ENCODE results near the gene KRTAP4-11. TPM values are rescaled to one million over a fixed set of nuclear protein-coding genes. Genes with fewer than 3 reads are reported as not detected.

KRTAP4-11 gene
- total and polyA plus RNA-seq, 10 of the 15 experiments (the other 5 are each of a cell fraction or from before 2014, with no cell fraction given): not detected

GRCh38 chr17:41067281-41067680, 50.9 kb downstream of the KRTAP4-11 start (continued):
- TF ChIP-seq CUX1 (IDR thresholded peaks at IDR 0.05; ENCODE audit: insufficient replicate concordance, low read depth, low read length) (no peak), SIX5 (IDR thresholded peaks at IDR 0.05; ENCODE audit: low read depth, low read length, severe bottlenecking) (no peak), TCF12 (IDR thresholded peaks at IDR 0.05; ENCODE audit: low read depth, low read length) (no peak), SMAD5 (IDR thresholded peaks at IDR 0.05; ENCODE audit: low read depth) (no peak), IKZF2 (IDR thresholded peaks at IDR 0.05) (no peak), ASH2L (IDR thresholded peaks at IDR 0.05; ENCODE audit: borderline replicate concordance, low read depth) (no peak)

Other genes starting within 250 kb of the KRTAP4-11 start
Only the 7 nearest of the 38 such genes appear.
- gene KRTAP4-7, start 34.2 kb downstream of the KRTAP4-11 start, total RNA-seq (2014; rRNA removed): not detected in 2 replicates
- not detected in 2 replicates for gene KRTAP4-7, start 34.2 kb downstream of the KRTAP4-11 start, total RNA-seq (2014; rRNA removed; fragmentation: Illumina TruSeq; extraction: Trizol)
- gene KRTAP4-7, start 34.2 kb downstream of the KRTAP4-11 start, total RNA-seq (2021): not detected in 2 replicates
- not detected in 2 replicates for gene KRTAP4-7, start 34.2 kb downstream of the KRTAP4-11 start, polyA plus RNA-seq (2011; rRNA removed)
- gene KRTAP4-7, start 34.2 kb downstream of the KRTAP4-11 start, polyA plus RNA-seq (2014; fragmentation: Illumina TruSeq; extraction: Trizol): not detected in 2 replicates
- not detected for gene KRTAP4-7, start 34.2 kb downstream of the KRTAP4-11 start, polyA plus RNA-seq (2014; fragmentation: Nextera tagmentation; extraction: Ambion mirVana)
- not detected in 2 replicates for gene KRTAP4-7, start 34.2 kb downstream of the KRTAP4-11 start, polyA plus RNA-seq (2014; rRNA removed)
- gene KRTAP4-7, start 34.2 kb downstream of the KRTAP4-11 start, polyA plus RNA-seq (2016; fragmentation: Nextera tagmentation; extraction: Ambion mirVana): not detected
- gene KRTAP4-8, start 20.2 kb downstream of the KRTAP4-11 start, total RNA-seq (2014; rRNA removed): not detected in 2 replicates
- gene KRTAP4-8, start 20.2 kb downstream of the KRTAP4-11 start, total RNA-seq (2014; rRNA removed; fragmentation: Illumina TruSeq; extraction: Trizol): not detected in 2 replicates
- not detected in 2 replicates for gene KRTAP4-8, start 20.2 kb downstream of the KRTAP4-11 start, total RNA-seq (2021)
- not detected in 2 replicates for gene KRTAP4-8, start 20.2 kb downstream of the KRTAP4-11 start, polyA plus RNA-seq (2011; rRNA removed)
- gene KRTAP4-8, start 20.2 kb downstream of the KRTAP4-11 start, polyA plus RNA-seq (2014; fragmentation: Illumina TruSeq; extraction: Trizol): not detected in 2 replicates
- not detected for gene KRTAP4-8, start 20.2 kb downstream of the KRTAP4-11 start, polyA plus RNA-seq (2014; fragmentation: Nextera tagmentation; extraction: Ambion mirVana)
- not detected in 2 replicates for gene KRTAP4-8, start 20.2 kb downstream of the KRTAP4-11 start, polyA plus RNA-seq (2014; rRNA removed)
- gene KRTAP4-8, start 20.2 kb downstream of the KRTAP4-11 start, polyA plus RNA-seq (2016; fragmentation: Nextera tagmentation; extraction: Ambion mirVana): not detected
- gene KRTAP4-16, start 16.2 kb downstream of the KRTAP4-11 start, total RNA-seq (2014; rRNA removed): not detected in 2 replicates
- not detected in 2 replicates for gene KRTAP4-16, start 16.2 kb downstream of the KRTAP4-11 start, total RNA-seq (2014; rRNA removed; fragmentation: Illumina TruSeq; extraction: Trizol)
- gene KRTAP4-16, start 16.2 kb downstream of the KRTAP4-11 start, total RNA-seq (2021): not detected in 2 replicates
- not detected in 2 replicates for gene KRTAP4-16, start 16.2 kb downstream of the KRTAP4-11 start, polyA plus RNA-seq (2011; rRNA removed)
- not detected in 2 replicates for gene KRTAP4-16, start 16.2 kb downstream of the KRTAP4-11 start, polyA plus RNA-seq (2014; fragmentation: Illumina TruSeq; extraction: Trizol)
- not detected for gene KRTAP4-16, start 16.2 kb downstream of the KRTAP4-11 start, polyA plus RNA-seq (2014; fragmentation: Nextera tagmentation; extraction: Ambion mirVana)
- not detected in 2 replicates for gene KRTAP4-16, start 16.2 kb downstream of the KRTAP4-11 start, polyA plus RNA-seq (2014; rRNA removed)
- gene KRTAP4-16, start 16.2 kb downstream of the KRTAP4-11 start, polyA plus RNA-seq (2016; fragmentation: Nextera tagmentation; extraction: Ambion mirVana): not detected
- not detected in 2 replicates for gene KRTAP4-9, start 13.0 kb downstream of the KRTAP4-11 start, total RNA-seq (2014; rRNA removed)
- gene KRTAP4-9, start 13.0 kb downstream of the KRTAP4-11 start, total RNA-seq (2014; rRNA removed; fragmentation: Illumina TruSeq; extraction: Trizol): not detected in 2 replicates
- gene KRTAP4-9, start 13.0 kb downstream of the KRTAP4-11 start, total RNA-seq (2021): not detected in 2 replicates
- gene KRTAP4-9, start 13.0 kb downstream of the KRTAP4-11 start, polyA plus RNA-seq (2011; rRNA removed): not detected in 2 replicates
- not detected in 2 replicates for gene KRTAP4-9, start 13.0 kb downstream of the KRTAP4-11 start, polyA plus RNA-seq (2014; fragmentation: Illumina TruSeq; extraction: Trizol)
- gene KRTAP4-9, start 13.0 kb downstream of the KRTAP4-11 start, polyA plus RNA-seq (2014; fragmentation: Nextera tagmentation; extraction: Ambion mirVana): not detected
- gene KRTAP4-9, start 13.0 kb downstream of the KRTAP4-11 start, polyA plus RNA-seq (2014; rRNA removed): not detected in 2 replicates
- gene KRTAP4-9, start 13.0 kb downstream of the KRTAP4-11 start, polyA plus RNA-seq (2016; fragmentation: Nextera tagmentation; extraction: Ambion mirVana): not detected
- not detected in 2 replicates for gene KRTAP4-12, start 5.8 kb upstream of the KRTAP4-11 start, total RNA-seq (2014; rRNA removed)
- not detected in 2 replicates for gene KRTAP4-12, start 5.8 kb upstream of the KRTAP4-11 start, total RNA-seq (2014; rRNA removed; fragmentation: Illumina TruSeq; extraction: Trizol)
- not detected in 2 replicates for gene KRTAP4-12, start 5.8 kb upstream of the KRTAP4-11 start, total RNA-seq (2021)
- gene KRTAP4-12, start 5.8 kb upstream of the KRTAP4-11 start, polyA plus RNA-seq (2011; rRNA removed): not detected in 2 replicates
- not detected in 2 replicates for gene KRTAP4-12, start 5.8 kb upstream of the KRTAP4-11 start, polyA plus RNA-seq (2014; fragmentation: Illumina TruSeq; extraction: Trizol)
- gene KRTAP4-12, start 5.8 kb upstream of the KRTAP4-11 start, polyA plus RNA-seq (2014; fragmentation: Nextera tagmentation; extraction: Ambion mirVana): not detected
- not detected in 2 replicates for gene KRTAP4-12, start 5.8 kb upstream of the KRTAP4-11 start, polyA plus RNA-seq (2014; rRNA removed)
- gene KRTAP4-12, start 5.8 kb upstream of the KRTAP4-11 start, polyA plus RNA-seq (2016; fragmentation: Nextera tagmentation; extraction: Ambion mirVana): not detected
- gene KRTAP4-6, start 22.2 kb upstream of the KRTAP4-11 start, total RNA-seq (2014; rRNA removed): not detected in 2 replicates
- gene KRTAP4-6, start 22.2 kb upstream of the KRTAP4-11 start, total RNA-seq (2014; rRNA removed; fragmentation: Illumina TruSeq; extraction: Trizol): not detected in 2 replicates
- not detected in 2 replicates for gene KRTAP4-6, start 22.2 kb upstream of the KRTAP4-11 start, total RNA-seq (2021)
- gene KRTAP4-6, start 22.2 kb upstream of the KRTAP4-11 start, polyA plus RNA-seq (2011; rRNA removed): not detected in 2 replicates
- gene KRTAP4-6, start 22.2 kb upstream of the KRTAP4-11 start, polyA plus RNA-seq (2014; fragmentation: Illumina TruSeq; extraction: Trizol): not detected in 2 replicates
- not detected for gene KRTAP4-6, start 22.2 kb upstream of the KRTAP4-11 start, polyA plus RNA-seq (2014; fragmentation: Nextera tagmentation; extraction: Ambion mirVana)
- gene KRTAP4-6, start 22.2 kb upstream of the KRTAP4-11 start, polyA plus RNA-seq (2014; rRNA removed): not detected in 2 replicates
- not detected for gene KRTAP4-6, start 22.2 kb upstream of the KRTAP4-11 start, polyA plus RNA-seq (2016; fragmentation: Nextera tagmentation; extraction: Ambion mirVana)
- not detected in 2 replicates for gene KRTAP4-5, start 31.5 kb upstream of the KRTAP4-11 start, total RNA-seq (2014; rRNA removed)
- gene KRTAP4-5, start 31.5 kb upstream of the KRTAP4-11 start, total RNA-seq (2014; rRNA removed; fragmentation: Illumina TruSeq; extraction: Trizol): not detected in 2 replicates
- gene KRTAP4-5, start 31.5 kb upstream of the KRTAP4-11 start, total RNA-seq (2021): not detected in 2 replicates
- gene KRTAP4-5, start 31.5 kb upstream of the KRTAP4-11 start, polyA plus RNA-seq (2011; rRNA removed): not detected in 2 replicates
- gene KRTAP4-5, start 31.5 kb upstream of the KRTAP4-11 start, polyA plus RNA-seq (2014; fragmentation: Illumina TruSeq; extraction: Trizol): not detected in 2 replicates
- gene KRTAP4-5, start 31.5 kb upstream of the KRTAP4-11 start, polyA plus RNA-seq (2014; fragmentation: Nextera tagmentation; extraction: Ambion mirVana): not detected
- not detected in 2 replicates for gene KRTAP4-5, start 31.5 kb upstream of the KRTAP4-11 start, polyA plus RNA-seq (2014; rRNA removed)
- not detected for gene KRTAP4-5, start 31.5 kb upstream of the KRTAP4-11 start, polyA plus RNA-seq (2016; fragmentation: Nextera tagmentation; extraction: Ambion mirVana)